HG03565 (cell line): ENCODE measurements around the gene GALNT2.

ENCODE experiments used
- ATAC-seq: cut with Tn5 transposase; IDR thresholded peaks from one replicate; pipeline ENCODE4 v1.9.1; 2021; ENCODE audit warnings: mild to moderate bottlenecking, moderate library complexity; ENCODE audit not compliant: unreplicated experiment

The GALNT2 gene

DNA sequence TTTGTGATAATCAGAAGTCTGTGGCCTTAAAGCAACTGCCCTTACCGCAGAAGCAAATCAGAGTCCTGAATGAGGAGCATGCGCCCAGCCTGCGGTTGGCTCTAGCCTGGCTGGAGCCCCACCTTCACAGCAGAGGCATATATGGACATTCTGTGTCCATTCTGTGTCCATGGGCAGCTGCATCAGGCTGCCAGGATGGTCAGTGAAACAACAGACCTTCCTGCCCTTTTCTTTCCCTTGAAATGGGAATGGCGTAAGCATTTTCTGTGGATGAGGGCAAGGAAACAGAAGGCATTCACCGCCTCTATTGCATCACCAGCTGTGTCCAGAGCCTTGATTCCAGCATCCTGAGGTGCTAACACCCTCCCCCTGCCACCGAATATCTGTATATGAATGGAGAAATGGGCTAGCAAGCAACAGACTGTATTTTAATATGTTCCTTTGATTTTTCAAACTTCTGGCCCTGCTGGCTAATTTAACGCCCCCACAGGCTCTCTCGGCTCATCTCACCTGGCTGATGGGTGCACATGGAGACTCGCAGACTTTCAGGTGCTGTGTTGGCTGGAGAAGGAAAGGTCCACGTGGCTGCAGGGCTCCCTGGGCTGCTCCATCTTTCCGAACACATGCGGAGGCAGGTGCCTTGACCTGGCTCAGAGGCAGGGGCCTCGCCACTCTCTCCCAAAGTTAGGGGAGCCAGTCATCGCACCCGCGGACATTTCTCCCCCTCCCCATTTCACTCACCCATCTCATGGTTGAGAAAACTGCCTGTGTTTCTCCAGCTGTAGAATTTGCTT is 159.2 kb downstream of the GALNT2 start:
- ATAC-seq: no peak

DNA sequence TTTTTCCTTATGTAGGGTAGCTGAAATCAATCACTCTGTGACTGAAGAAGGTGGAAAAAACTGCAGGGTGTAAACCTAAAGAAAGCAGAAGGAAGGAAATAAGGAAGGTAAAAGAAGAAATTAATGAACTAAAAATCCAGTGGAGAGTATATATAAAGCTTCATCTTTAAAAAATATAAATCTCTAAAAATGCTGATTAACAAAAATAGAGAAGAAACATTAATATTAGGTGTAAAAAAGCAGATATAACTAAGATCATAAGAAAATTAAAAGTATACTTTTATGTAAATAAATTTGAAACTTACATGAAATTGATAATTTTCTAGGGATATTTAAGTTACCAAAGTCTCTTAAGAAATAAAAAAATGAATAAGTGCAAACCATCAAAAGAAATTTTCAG is 159.8 kb downstream of the GALNT2 start:
- no peak for ATAC-seq

DNA sequence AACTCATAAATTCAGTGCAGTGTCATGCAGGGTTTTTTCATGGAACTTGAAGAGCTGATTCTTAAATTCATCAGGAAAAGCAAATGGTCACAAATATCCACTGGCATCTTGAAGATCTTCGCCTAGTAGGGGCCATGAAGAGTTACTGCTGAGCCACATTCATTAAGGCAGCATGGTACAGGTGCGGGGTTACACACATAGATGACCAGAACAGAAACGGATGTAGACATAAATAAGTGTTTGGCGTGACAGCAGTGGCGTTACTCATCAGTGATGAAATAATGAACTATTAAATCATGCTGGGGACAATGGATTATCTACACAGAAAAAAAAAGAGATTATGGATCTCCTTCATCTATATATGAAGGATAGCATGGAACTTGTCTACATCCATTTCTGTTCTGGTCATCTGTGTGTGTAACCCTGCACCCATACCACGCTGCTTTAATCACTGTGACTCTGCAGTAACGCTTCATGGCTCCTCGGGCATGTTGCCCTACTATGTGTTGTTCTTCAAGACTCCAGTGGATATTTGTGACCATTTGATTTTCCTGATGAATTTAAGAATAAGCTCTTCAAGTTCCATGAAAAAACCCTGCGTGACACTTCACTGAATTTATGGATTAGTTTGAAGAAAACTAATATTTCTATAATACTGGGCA is 161.3 kb downstream of the GALNT2 start:
- no peak for ATAC-seq

DNA sequence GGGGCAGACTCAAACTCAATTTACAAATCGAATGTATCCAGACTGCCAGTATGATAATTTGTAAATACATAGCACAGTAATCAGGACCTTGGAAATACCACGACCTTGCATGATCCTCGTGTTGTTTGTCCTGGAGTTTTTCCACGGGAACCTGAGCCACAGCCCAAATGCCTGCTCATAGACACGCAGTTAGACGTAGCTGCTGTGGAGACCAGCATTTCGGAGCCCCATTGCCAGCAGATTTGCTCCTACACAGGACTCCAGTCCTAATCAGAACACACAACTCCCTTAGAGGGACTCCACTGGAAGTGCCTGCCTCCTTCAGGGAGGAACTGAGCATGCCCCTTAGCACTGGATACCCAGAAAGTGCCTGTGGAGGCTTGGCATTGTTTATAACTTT is 163.2 kb downstream of the GALNT2 start:
- ATAC-seq: no peak

DNA sequence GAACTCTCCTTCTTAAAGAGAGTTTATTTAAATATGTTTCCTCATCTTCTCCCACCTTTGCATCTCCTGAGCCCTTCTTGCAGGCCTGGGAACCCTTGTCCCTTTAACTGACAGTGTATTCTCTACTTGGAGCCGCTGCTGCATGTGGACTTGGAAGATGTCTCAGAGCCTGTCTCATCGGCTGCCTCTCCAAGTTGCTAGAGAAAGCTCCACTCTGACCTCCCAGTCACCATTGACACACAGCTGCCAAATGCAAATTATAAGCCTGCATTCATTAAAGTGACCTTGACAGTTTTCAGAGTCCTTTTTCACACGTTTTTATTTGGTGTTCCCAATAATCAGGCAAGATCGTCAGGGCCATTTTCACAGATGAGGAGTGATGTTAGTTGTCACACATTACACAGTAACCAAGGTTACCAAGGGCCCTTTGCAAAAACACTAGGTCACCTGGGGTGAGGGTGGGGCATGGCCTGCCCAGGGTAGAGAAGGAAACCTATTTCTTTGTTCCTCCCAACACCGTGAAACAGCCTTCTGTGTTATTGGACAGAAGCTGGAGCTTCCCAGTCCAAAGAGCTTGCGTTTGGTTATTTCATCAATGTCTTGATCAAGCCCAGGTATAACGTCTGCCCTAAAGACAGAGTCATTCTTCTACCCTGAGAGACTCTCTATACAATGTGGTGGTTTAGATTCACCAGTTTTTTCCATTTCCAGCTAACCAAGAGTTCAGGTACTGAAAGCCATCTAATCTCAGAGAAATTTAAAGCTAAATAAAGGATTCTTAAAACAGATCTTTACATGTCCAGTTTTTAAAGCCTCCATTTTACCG is 164.1 kb downstream of the GALNT2 start:
- no peak for ATAC-seq

DNA sequence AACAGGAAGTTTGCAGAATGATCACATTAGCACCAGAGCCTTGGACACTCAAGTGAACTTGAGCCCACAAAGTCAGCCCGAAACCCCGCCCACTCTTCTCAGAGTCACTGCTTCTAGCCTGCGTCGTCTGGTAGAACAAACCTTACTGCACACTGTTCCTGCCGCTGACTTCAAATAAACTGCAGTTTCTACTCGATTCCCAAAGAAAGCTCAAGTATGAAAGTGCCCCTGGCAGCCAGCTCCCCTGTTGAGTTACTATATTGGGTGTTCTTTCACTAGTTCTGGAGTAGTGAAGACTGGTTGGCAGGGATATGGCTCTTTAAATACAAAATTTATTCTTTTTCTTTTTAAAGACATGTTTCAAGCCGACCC is 164.7 kb downstream of the GALNT2 start:
- ATAC-seq: no peak

DNA sequence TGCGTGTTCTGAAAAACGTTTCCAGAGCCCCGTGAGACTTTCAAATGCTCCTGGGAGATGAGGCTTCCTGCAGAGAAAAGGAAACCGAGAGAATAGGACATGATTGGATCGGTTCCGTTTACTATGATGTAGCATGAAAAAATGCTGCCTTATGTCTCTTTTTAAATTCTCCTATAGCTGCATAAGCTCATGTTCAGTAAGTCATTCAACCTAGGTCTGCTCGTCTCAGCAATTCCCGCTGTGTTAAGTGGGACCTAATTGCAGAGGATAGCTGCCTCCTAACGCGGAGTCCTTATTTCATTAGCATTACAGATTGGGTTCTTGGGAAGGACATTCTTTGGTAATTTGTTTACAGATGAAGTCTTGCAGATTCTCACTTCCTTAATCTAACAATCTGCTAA is 165.3 kb downstream of the GALNT2 start:
- no peak for ATAC-seq

DNA sequence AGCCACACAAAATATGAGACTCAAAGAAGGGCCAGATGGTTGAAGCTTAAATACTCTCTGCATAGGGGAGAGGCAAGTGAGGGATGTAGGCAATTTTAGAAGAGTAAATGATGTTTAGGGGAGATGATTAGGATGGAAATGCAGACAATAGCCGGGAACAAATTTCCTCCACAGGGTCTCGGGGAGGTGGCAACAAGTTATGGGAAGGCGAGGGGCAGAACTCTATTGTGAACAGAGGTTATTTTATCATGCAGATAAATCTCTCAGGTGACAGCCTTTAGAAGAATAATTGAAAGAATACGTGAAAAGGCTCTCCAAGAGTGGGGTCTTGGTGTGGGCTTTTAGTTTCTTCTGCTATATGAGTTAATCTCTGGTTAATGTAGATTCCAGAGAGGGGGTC is 166.7 kb downstream of the GALNT2 start:
- ATAC-seq: no peak

DNA sequence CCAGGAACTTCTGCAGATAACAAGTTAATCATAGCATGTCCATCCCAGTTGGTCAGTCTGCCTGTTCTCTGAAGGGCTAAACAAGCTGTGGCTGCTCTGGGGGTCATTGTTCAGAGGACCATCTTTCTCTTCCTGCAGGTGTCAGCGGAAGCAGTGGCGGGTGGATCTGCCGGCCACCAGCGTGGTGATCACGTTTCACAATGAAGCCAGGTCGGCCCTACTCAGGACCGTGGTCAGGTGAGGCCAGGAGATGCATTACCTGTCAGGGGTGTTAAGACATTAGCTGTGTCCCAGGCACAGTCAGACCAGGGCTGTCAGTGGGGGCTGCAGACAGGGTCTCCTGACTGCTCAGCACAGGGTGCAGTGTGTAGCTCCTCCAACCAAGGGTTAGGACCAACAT is 168.8 kb downstream of the GALNT2 start:
- ATAC-seq: no peak

DNA sequence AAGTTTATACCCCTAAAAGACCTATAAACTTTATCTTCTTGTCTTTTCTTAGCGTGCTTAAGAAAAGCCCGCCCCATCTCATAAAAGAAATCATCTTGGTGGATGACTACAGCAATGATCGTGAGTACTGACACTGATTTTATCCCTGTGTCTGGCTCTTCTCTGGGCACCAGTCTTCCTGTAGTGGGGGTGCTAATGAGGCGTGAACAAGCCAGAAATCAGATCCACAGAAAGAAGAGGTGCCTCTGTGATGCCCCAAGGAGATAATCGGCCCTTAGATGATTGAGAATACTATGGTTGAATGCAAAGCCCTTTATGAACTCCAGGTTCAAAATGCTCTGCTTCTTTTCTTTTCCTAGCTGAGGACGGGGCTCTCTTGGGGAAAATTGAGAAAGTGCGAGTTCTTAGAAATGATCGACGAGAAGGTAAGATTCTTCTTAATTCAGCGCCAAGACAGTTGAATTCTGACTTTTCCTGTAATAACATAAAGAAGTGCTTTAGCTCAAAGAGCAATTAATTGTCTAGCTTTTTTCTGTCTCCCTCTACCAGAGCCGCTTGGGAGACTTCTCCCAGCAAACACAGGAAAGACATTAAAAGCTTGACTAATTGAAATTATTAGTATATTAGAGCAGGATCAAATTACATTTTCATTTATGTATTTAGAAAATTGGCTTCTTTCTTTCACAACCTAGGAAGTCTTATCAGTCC is 169.4 kb downstream of the GALNT2 start:
- no peak for ATAC-seq

DNA sequence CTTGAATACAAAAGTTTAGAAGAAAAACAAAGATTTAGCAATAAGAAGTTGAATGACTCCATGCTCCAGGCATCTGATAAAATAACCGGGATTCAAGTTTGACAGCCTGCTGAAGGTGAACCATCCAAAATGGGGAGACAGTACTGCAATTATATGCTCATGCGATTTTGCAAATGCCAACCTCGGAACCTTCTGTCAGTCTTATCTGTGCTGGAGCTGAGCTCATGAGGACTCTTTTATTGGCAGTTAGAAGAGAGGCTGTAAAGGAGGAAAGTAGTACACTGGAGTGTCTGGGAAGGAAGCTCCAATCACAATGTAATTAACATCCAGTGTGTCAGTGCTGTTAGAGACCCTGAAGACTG is 170.0 kb downstream of the GALNT2 start:
- ATAC-seq: no peak

DNA sequence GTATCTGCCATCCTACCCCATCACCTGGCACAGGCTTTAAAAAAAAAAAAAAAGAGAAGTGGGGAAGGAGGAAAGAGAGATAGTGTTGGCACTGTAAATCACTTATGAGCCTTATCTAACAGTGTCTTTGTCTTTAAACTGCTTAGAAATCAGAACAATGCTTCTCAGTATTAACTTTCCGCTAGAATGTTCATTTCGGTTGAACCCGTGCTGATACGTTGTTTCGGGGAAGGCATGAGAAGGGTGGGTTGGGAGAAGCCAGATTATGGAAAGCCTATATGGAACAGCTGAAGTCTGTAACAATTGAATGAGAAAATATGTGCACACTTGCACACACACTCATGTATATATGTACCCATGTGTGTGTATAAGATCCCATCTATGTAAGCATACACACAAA is 170.8 kb downstream of the GALNT2 start:
- ATAC-seq: no peak

DNA sequence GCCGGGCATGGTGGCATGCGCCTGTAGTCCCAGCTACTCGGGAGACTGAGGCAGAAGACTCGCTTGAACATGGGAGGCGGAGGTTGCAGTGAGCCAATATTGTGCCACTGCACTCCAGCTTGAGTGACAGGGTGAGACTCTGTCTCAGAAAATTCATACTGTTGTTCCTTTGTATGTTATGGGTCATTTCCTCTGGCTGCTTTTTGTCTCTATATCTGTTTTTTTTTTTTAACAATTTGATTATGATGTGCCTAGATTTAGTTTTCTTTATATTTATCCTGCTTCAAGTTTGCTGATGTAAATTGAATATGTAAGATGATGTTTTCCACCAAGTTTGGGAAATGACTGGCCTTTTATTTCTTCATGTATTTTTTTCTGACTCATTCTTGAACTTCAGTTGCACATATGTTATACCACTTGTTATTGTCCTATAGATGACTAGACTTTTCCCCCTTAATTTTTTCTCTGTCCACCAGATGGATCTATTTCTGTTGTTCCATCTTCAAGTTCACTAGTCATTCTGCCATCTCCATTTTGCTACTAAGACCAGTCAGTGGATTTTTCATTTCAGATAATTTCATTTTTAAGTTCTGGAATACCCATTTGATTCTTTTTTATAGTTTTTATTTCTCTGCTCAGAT is 173.5 kb downstream of the GALNT2 start:
- ATAC-seq: no peak

DNA sequence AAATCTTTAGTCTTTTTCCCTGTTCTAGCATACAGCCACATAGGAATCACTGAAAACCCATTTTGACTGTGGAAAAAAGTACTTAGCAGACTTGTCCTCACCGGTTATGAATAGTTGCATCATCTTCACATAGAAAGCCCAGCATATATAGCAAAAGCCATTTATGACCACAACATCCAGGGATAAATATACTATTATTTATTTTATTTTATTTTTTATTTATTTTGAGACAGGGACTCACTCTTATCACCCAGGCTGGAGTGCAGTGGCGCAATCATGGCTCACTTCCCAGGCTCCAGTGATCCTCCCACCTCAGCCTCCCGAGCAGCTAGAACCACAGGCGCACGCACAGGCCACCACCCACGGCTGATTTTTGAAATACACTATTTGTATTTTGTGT is 175.3 kb downstream of the GALNT2 start:
- ATAC-seq: no peak

DNA sequence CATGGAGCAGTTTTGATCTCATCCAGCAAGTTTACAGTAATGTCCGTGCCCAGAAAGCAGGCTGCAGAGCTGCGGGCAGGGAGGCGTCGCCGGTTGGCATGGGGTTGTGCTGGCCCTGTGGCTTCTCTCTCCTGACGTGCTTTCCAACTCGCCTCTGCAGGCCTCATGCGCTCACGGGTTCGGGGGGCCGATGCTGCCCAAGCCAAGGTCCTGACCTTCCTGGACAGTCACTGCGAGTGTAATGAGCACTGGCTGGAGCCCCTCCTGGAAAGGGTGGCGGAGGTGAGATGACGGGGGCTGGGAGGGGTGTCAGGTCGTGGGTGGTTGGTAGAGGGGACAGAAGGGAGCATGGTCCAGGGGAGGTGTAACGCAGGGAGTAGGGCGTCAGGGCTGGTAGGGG is 176.1 kb downstream of the GALNT2 start:
- ATAC-seq: no peak

DNA sequence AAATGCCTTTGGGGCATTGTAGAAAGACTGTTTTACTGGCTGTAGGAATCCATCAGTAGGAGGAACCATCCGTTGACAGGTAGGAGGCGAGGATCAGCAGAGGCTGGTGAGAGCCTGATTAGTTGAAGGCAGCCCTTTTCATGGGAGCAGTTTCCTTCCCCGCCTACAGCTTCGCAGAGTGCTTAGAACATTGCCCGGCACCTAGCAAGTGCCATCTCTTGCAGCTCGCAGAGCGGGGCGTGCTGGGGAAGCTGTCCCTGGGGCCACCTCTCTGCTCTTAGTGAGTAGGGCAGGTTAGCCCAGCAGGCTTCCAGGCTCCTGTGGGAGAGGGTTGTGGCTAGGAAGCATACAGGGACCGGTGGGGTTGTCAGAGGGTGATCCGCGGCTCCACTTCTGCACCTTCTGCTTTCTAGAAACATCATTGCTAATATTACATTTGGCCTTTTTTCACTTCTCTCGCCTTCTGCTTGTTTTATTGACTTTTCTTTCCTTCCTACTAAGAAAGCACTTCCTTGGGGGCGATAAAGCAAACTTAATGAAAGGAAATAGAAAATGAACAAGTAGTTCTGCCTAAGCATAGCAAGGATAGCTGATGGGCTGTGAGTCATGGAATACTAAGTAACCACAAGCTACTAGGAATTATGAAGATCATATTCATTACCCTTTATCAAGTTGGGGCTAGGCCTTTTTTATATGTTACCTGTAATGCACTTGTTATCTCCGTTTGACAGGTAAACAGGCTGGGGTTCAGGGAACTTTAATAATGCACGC is 176.7 kb downstream of the GALNT2 start:
- no peak for ATAC-seq

DNA sequence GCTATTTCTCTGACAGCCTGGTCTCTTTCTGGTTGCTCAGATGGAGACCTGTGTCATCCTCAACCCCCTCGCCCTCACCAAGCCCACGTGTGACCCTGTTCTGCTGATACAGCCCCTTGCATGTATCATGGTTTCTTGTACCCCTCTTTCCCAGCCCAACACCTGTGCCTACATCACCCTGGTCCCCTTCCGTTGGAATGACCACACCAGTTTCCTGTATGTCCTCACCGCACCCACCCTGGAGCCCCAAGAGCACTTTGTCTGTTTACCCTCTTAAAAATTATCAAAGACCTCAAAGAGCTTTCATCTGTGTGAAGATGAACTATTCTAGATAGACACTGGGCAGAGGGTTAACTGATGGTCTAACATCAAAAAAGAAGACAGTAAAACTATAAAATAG is 179.5 kb downstream of the GALNT2 start:
- ATAC-seq: no peak

DNA sequence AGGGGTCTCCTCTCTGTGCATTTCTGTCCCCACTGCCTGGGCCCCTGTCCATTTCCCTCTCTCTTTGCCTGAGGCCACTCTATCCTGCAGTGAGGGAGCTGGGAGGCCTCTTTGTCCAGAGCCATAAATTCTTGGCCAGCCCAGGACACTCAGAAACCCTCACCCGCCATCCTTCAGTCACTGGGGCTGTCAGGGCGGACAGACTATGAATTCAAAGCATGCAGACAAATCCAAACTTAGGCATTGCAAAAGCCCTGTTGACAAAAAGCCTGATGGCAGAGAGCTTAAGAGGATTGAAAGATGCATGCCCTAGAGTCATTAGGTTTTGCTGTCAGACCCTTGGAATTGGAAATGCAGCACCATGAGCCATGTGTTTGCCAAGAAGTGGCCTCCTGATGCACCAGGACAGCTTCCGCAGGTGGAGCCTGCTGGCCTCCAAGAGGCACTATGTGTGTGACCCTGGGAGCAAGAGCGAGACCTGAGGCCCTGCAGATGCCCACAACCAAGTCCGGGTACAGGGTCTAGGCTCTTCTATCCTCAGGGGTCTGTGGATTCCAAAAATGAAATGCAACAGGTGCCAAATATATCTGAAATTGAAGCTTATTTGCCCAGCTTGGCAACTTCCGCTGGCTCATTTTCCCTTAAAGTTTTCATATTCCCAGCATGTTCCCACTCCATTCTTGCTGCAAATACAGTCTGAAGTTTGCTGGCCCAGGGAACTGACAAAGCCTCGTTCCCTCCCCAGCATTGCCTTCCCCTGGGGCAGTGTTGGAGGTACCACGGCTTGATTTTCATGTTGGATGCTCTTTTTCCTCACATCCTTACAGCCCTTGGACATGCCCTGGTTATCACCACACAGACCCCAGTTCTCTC is 181.2 kb downstream of the GALNT2 start:
- no peak for ATAC-seq

DNA sequence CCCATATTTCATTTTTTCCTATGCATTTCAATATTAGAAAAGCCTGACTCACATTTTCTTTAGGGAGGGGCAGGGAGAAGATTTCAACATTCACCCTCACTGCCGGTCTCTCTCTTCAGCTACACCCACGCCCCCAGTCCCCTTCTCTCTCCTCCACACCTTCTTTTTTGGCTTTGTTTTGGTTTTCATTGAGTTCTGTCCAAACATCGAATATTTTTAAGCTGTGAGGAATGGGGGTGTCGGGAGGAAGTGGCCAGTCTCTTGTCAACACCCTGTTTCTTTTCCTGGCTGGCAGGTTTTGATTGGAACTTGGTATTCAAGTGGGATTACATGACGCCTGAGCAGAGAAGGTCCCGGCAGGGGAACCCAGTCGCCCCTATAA is 181.8 kb downstream of the GALNT2 start:
- no peak for ATAC-seq
